GM21717 (cell line): ENCODE measurements around the gene COL2A1.

ENCODE experiments used
- ATAC-seq: cut with Tn5 transposase; IDR thresholded peaks from one replicate; pipeline ENCODE4 v1.9.1; 2021; ENCODE audit warnings: mild to moderate bottlenecking, moderate library complexity; ENCODE audit not compliant: unreplicated experiment

Gene COL2A1

DNA sequence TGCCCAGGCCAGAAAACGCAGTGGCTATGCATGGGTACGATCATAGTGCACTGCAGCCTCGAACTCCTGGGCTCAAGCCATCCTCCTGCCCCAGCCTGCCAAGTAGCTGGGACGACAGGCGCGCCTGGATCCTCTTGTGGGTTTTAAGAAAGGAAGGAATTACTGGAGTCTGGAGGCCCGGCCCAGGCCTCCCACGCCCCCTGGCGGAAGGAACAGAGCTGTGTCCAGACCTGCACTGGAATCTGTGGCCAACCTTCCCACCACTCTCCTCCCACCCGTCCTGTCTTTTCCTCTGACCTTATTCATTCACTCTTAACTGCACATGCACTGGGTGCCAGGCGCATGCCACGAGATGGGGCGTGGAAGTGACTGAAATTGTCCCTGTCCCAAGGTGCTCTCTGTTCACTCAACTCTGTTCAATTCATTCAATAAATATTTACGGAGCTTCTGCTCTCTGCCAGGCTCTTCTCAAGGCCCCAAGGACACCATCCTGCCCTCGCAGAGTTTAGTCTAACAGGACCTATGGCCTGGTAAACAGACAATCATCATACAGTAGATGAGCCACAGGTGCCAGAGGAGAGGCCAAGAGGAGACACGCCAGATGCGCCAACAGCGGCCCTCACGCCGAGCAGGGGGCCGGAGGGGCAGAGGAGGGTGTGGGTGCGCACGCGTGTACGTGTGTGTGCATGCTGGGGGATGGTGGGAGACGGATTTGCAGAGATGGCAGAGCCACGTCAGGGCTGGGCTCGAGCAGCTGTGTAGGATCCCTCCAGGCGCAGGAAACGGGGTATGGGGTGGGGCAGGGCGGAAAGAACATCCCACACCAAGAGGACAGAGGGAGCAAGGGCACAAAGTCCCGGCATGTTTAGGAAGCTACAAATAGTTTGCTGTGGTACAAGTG, 54.6 kb downstream of the COL2A1 start:
- no peak for ATAC-seq

GRCh38 chr12:47947341-47947740, 56.9 kb downstream of the COL2A1 start:
- ATAC-seq, result no peak

DNA sequence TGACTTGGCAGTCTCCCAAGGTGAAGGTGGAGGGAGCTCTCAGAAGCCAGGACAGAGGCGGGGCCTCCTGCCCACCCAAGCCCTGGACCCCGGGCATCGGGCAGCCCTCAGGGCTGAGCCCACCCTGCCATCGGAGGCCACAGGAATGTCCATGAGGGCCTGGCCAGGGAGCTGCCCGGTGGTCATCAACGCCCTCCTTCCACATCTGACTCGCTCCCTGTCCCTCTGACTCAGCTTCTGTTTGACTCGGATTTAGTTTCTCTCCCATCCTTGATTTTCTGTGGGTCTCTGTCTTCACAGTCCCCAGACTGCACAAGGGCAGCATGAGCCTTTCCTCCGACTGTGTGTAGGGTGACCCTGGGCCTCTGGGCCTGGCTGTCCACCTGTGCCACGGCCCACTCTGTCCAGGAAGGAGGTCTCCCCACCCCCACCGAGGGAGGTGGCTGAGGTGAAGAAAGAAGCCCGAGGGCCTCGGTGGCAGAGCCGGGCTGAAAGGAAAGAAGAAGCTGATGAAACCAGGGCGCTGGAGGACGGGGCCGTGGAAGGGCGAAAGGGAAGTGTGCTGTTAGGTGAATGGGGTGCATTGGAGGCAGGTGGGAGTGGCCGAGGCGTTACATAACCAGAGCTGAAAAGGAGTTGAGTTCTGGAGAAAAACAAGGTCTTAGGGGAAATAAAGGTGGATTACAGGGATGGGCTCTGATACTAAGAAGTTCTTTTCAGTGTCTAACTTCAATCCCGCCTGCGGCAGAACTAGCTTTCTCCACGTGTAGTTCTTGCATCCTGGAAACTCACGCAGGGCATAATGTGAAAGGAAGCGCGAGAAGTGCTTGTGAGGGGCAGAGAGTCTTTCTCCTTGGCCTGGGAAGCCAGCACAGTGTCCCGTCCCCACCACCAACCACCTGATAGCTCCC, 57.6 kb downstream of the COL2A1 start:
- no peak for ATAC-seq

- ATAC-seq, result no peak
Observed at GRCh38 chr12:47945341-47945728, 58.9 kb downstream of the COL2A1 start.

GRCh38 chr12:47944685-47945340, 59.5 kb downstream of the COL2A1 start:
- ATAC-seq, result no peak

DNA sequence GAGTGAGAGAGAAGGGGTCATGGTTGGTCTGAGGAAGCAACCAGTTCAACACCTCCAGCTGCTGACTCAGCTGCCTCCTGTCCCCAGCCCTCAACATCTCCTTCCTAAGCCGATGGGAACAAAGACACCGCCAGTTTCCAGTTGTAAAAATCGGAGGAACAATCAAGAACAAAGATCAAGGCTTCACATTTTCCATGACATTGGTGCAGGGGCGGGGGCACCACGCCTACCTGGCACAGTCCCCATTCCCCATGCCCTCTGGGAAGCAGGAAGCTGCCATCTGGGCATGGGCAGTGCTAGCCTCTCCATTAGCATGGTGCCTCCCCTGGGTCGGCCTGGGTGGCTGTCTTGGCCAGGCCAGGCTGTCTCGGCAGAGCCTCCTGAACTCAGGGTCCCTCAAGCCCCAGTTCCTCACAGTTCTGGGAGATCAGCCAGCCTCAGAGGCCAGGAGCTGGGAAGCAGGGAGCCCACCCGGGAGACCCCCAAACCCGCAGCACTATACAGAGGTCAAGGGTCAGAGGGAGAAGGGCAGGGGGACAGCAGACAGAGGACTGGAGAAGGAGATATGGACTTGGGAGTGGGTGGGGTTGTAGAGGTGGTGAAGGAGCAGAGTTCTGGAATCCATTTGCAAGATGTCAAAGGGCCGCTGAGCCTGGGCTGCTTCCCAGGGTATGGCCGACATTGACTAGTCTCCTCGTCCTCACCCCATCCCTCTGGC, 60.5 kb downstream of the COL2A1 start:
- no peak for ATAC-seq

DNA sequence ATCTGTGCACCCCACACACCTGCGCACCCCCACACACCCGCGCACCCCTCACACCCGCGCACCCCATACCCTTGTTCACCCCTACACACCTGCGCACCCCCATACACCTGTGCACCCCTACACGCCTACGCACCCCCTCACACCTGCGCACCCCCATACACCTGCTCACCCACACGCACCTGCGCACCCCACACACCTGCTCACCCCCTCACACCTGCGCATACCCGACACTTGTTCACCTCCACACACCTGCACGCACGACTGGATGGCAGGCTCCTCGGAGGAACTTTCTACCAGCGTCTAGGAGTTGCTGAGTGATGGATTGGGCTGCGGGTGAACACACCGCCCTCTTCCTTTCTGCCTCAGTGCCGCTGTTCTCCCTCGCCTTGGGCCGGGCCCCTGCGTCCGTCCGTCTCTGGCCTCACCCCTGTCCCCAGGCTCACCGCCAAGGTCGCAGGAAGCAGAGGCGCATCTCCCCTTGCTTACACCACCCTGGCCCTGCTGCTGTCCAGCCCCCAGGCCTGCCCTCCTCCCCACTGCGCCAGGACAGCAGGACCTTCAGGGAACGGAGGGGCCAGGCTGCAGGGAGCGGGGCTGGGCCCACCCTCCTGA, 61.6 kb downstream of the COL2A1 start:
- no peak for ATAC-seq

DNA sequence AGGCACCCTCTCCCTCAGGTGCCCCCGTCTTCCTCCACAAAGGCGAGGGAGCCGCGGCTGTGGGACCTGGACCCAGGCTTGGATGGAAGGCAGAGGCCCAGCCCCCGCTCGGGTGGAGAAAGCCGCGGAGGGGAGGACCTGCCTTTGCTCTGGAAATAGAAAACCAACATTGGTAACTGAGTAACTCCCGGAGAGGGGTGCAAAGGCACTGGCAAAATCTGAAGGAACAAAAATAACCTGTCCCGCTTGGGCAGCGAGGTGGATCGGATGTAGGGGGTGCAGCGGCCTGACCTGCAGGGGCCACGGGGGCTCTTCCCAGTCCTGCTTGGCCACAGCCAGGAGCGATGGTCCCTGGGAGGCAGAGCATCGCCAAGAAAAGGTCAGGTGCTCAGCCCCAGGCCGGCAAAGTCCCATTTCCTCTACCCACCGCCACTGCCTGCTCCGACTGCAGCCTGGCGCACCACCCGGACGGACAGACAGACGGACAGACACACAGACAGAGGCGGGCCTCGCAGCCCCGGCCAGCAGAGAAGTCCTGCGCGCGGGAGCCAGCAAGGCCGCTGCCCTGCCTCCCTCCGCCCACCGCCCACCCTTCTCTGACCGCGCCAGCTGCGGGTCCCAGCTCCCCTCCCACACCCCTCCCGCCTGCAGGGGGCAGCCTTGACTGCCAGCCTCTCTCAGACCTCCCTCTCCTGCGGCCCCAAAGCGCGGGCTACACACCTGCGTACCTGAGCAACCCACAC, 62.2 kb downstream of the COL2A1 start:
- no peak for ATAC-seq

DNA sequence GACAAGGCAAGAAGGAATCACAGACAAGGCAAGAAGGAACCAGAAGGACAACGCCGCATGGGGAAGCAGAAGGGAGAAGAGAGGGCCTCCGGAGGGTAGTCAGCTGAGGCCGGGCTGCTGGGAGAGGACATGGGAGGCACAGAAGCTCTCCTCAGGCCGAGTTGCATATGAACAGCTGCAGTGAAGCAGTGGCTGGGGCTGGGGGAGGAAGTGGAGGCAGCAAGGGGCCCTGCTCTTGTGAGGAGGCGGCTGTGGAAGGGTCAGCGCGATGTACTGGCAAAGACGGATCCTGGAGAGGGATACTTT, 62.8 kb downstream of the COL2A1 start:
- ATAC-seq, result no peak

DNA sequence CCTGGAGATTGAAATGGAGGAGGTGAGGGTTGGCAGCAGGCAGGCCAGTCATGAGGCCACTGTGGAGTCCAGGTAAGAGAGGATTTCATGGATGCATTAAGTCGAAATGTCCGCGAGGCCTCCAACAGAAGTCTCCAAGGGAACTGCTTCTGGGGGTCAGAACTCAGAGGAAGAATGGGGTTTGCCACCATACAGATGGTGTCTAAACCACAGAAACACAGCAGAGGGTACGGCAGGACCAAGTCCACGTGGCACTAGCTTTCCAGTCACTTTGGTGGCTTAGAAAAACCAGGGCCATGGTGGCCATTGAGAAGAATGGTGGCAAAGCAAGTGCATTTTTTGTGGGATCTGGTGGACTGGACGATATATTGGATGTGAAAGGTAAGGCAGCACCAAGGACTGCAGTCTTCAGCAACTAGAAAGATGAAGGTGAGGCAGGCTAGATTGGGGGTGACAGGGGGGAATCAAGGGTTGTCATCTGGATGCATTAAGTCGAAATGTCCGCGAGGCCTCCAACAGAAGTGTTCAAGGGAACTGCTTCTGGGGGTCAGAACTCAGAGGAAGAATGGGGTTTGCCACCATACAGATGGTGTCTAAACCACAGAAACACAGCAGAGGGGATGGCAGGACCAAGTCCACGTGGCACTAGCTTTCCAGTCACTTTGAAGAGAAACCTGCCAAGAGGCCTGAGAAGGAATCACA, 63.4 kb downstream of the COL2A1 start:
- ATAC-seq, result no peak

- ATAC-seq, result no peak
Observed at GRCh38 chr12:47939009-47939601, 65.2 kb downstream of the COL2A1 start.

GRCh38 chr12:47938594-47938993, 65.7 kb downstream of the COL2A1 start:
- ATAC-seq, result no peak

DNA sequence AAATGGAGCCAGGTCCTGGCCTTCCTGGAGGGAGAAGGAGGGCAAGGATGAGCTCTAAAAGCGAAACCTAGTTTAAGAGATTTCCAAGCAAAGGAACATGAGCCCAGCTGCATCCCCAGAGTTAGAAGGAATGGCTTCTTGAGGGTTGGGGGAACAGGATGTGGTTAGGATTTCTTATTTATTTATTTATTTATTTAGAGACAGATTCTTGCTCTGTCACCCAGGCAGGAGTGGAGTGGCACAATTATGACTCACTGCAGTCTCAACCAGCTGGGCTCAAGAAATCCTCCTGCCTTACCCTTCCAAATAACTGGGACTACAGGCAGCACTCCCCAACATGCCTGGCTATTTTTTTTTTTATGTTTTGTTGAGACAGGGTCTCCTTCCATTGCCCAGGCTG, 66.2 kb downstream of the COL2A1 start:
- no peak for ATAC-seq

DNA sequence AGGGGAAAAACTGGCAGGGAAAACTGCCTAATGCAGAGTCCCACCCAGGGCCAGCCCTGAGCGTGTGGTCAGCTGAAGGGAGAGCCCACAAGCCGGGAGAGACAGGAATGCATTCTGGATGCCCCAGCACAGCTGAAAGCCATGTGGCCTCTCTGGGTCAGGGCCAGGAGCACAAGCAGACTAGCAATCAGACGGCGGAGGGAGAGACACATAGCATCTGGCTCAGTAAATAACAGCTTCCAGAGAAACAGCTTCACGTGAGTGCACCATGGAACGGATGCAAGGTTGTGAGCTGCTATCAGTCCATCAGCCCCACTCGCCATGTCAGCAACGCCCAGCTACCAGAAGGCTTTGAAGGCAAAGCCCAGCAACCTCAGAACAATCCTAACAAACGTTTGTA, 69.1 kb downstream of the COL2A1 start:
- ATAC-seq, result no peak

GRCh38 chr12:47931187-47931586, 73.1 kb downstream of the COL2A1 start:
- ATAC-seq, result no peak

GRCh38 chr12:47930634-47931033, 73.6 kb downstream of the COL2A1 start:
- ATAC-seq, result no peak

DNA sequence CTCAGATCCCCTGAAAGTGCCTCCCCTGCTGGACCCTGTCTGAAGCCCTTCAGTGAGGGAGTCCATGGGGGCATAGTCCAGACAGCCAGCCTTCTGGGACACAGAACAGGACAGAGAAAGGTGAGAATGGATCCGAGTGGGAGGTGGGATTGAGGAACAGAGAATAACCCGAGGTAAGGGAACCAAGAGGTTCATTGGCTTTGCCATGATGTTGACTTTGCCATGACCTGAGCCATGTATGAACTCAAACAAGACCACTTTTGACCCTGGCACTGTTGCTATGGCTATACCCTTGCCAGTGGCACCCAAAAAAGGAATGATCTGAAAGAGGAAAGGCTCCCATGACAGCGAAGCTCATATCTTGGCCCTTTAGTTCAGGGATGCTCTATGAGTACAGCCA, 76.9 kb downstream of the COL2A1 start:
- ATAC-seq, result no peak
